Stomach (tissue), 4 donors: ENCODE data around the gene TSPAN7.

ENCODE experiments used
- POLR2A ChIP-seq, 4 donors: fragments of 450-650 bp; IDR thresholded peaks; one replicate each; pipeline ENCODE4 v1.6.1; 2016; ENCODE audit warnings: antibody characterized with exemption in 4 of 4, control low read depth in 2 of 4, mild to moderate bottlenecking in 1 of 4, moderate library complexity in 1 of 4
- POLR2AphosphoS5 ChIP-seq, 3 donors: sonication (generic); formaldehyde crosslinking; IDR thresholded peaks; one replicate each; pipeline ENCODE4 v1.6.1; 2016; ENCODE audit warnings: antibody characterized with exemption in 3 of 3
- TF ChIP-seq, protein P1 (sequence below), 7 experiments: fragments of 450-650 bp in 4 of 7; fragments of 200-600 bp in 3 of 7; sonication (generic) in 3 of 7; IDR thresholded peaks; one replicate each; pipeline ENCODE4 v1.5.1; 2016 to 2019; ENCODE audit warnings: antibody characterized with exemption in 7 of 7, control low read depth in 2 of 7, mild to moderate bottlenecking in 1 of 7

DNA sequence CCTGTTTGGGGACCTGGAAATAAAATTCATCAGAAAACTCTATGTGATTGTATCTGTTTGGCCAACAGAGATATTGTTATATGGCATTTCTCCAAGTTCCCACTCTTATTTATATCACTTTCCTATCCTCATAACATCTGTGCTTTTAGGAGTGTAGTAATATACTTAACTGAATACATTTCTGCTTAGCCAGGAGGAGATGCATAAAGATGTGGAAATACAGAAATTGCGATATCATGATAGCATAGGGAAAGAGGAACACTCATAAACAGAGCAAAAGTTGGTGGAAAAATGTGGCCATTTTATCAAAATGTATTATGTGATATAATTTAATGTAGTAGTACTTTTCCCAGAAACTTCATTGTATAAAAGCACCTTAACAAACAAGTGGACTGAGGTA lies 46.1 kb upstream of the TSPAN7 start:
- TF ChIP-seq POLR2AphosphoS5 (IDR thresholded peaks at IDR 0.05), result no peak
- no peak for TF ChIP-seq POLR2A (IDR thresholded peaks at IDR 0.05)
- TF ChIP-seq, protein P1, sequence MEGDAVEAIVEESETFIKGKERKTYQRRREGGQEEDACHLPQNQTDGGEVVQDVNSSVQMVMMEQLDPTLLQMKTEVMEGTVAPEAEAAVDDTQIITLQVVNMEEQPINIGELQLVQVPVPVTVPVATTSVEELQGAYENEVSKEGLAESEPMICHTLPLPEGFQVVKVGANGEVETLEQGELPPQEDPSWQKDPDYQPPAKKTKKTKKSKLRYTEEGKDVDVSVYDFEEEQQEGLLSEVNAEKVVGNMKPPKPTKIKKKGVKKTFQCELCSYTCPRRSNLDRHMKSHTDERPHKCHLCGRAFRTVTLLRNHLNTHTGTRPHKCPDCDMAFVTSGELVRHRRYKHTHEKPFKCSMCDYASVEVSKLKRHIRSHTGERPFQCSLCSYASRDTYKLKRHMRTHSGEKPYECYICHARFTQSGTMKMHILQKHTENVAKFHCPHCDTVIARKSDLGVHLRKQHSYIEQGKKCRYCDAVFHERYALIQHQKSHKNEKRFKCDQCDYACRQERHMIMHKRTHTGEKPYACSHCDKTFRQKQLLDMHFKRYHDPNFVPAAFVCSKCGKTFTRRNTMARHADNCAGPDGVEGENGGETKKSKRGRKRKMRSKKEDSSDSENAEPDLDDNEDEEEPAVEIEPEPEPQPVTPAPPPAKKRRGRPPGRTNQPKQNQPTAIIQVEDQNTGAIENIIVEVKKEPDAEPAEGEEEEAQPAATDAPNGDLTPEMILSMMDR (IDR thresholded peaks at IDR 0.05), result no peak
